ENCODE results near the gene LEKR1. TPM values are rescaled to one million over a fixed set of nuclear protein-coding genes. Genes with fewer than 3 reads are reported as not detected.
A peak's percentile ranks its signal among the peaks of the same experiment; 100 is the strongest.
"Not testable (repeated sequence)": the region's sequence is repeated elsewhere in the genome, so short reads cannot be mapped to it uniquely, and the experiment has no call there.

The LEKR1 gene
- total RNA-seq, 4 donors from 2014 or later = 0.30 to 3.7 (median 2.7) TPM

DNA sequence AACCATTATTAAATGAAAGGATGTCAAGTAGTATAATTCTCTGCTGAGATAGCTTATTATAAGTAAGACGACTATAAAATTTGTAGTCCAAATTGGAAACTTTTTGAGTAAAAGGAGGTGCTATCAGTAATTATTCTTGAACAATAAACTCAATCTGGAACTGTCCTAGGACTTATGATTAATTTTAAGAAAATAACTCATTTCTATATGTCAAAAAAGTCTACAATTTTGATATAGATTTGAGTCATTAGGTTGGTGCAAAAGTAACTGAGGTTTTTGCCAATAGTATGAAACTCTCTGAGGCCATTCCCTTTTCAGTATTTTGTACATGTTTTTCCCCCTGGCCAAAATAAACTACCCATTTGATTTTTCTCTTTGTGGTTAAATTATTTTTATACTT is 41.0 kb downstream of the LEKR1 start:
- Histone ChIP-seq H3K27ac (no peak overlapping the region), H3K9me3 (peaks cover 0 to 7% (median 3%) of the 10 kb centered on the region in 4 donors), H3K27me3 (no peaks in the 10 kb centered on the region), H3K4me1 (peaks cover 0 to 3% (median 0%) of the 10 kb centered on the region in 4 donors), H3K4me3 (no peak overlapping the region), H3K36me3 (no peaks in the 10 kb centered on the region)
- no peak for DNase-seq (ENCODE audit: low spot score in 2 of 2)
- TF ChIP-seq, protein P1, sequence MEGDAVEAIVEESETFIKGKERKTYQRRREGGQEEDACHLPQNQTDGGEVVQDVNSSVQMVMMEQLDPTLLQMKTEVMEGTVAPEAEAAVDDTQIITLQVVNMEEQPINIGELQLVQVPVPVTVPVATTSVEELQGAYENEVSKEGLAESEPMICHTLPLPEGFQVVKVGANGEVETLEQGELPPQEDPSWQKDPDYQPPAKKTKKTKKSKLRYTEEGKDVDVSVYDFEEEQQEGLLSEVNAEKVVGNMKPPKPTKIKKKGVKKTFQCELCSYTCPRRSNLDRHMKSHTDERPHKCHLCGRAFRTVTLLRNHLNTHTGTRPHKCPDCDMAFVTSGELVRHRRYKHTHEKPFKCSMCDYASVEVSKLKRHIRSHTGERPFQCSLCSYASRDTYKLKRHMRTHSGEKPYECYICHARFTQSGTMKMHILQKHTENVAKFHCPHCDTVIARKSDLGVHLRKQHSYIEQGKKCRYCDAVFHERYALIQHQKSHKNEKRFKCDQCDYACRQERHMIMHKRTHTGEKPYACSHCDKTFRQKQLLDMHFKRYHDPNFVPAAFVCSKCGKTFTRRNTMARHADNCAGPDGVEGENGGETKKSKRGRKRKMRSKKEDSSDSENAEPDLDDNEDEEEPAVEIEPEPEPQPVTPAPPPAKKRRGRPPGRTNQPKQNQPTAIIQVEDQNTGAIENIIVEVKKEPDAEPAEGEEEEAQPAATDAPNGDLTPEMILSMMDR (IDR thresholded peaks at IDR 0.05) = no peak
- no peak for TF ChIP-seq EP300 (IDR thresholded peaks at IDR 0.05)
- TF ChIP-seq POLR2A (IDR thresholded peaks at IDR 0.05) = no peak
- WGBS, 2 donors = 38 to 41% methylated on average over 1 of the region's 1 CpG

DNA sequence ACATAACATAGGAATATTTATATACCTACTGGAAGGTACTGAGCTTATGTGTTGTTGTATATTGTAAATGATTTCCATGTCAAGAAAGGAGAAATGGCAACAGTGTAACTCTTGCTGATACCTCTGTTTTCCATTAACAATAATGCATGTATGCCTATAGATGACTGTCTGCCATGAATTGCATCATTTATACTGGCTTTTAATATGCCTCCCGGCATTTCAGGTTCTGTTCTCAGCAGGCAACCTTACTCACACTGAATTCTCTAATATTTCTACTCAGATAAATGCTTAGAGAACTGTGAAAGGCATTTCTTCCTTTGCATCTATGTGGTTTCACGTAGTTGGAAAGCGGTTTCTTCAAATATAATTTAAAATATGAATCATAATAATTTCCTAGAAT is 41.8 kb downstream of the LEKR1 start:
- Histone ChIP-seq H3K27me3 (no peaks in the 10 kb centered on the region), H3K36me3 (no peaks in the 10 kb centered on the region), H3K27ac (no peak overlapping the region), H3K9me3 (peaks cover 0 to 11% (median 3%) of the 10 kb centered on the region in 4 donors), H3K4me1 (no peaks in the 10 kb centered on the region), H3K4me3 (no peak overlapping the region)
- TF ChIP-seq, protein P1 (IDR thresholded peaks at IDR 0.05) = no peak
- TF ChIP-seq EP300 (IDR thresholded peaks at IDR 0.05) = no peak
- no peak for TF ChIP-seq POLR2A (IDR thresholded peaks at IDR 0.05)
- 84 to 89% methylated on average over 3 of the region's 3 CpGs for WGBS, 2 donors
- no peak for DNase-seq (ENCODE audit: low spot score in 2 of 2)

DNA sequence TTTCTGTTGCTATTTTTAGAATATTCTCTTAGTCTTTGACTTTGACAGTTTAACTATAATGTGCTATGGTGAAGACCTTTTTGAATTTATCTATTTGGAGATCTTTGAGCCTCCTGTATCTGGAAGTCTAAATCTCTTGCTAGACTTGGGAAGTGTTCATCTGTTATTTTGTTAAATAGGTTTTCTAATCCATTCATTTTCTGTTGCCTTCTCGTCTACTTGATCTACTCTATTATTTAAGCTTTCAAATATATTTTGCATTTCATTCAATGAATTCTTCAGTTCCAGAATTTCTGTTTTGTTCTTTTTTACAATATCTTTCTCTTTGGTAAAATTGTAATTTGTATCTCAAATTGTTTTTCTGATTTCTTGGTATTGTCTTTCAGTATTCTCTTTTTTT is 47.8 kb downstream of the LEKR1 start:
- Histone ChIP-seq H3K4me1 (no peaks in the 10 kb centered on the region), H3K4me3 (no peak overlapping the region), H3K27ac (no peak overlapping the region), H3K27me3 (no peaks in the 10 kb centered on the region), H3K9me3 (peaks cover 0 to 57% (median 15%) of the 10 kb centered on the region in 4 donors), H3K36me3 (no peaks in the 10 kb centered on the region)
- TF ChIP-seq POLR2A (IDR thresholded peaks at IDR 0.05) = no peak
- TF ChIP-seq EP300 (IDR thresholded peaks at IDR 0.05) = no peak
- TF ChIP-seq, protein P1 (IDR thresholded peaks at IDR 0.05) = no peak
- no peak for DNase-seq (ENCODE audit: low spot score in 2 of 2)
- 75 to 97% methylated on average over 1 of the region's 1 CpG for WGBS, 2 donors

DNA sequence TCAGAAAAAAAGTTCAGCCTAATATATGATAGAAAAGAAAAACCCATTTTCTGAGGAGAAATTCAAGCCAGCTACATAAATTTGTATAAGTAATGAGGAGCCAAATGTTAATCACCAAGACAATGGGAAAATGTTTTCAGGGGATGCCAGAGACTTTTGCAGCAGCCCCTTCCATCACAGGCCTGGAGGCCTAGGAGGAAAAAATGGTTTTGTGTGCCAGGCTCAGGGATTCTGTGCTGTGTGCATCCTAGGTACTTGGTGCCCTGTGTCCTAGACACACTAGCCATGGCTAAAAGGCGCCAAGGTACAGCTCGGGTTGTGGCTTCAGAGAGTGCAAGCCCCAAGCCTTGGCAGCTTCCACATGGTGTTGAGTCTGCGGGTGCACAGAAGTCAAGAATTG is 53.3 kb downstream of the LEKR1 start:
- 100% methylated on average over 3 of the region's 3 CpGs for WGBS, 2 donors
- H3K27ac ChIP-seq; H3K4me1 ChIP-seq; H3K36me3 ChIP-seq; DNase-seq (ENCODE audit: low spot score in 2 of 2); H3K4me3 ChIP-seq; H3K27me3 ChIP-seq: not testable (repeated sequence)
- H3K9me3 ChIP-seq = peaks cover 0 to 53% (median 7%) of the 10 kb centered on the region in 4 donors

DNA sequence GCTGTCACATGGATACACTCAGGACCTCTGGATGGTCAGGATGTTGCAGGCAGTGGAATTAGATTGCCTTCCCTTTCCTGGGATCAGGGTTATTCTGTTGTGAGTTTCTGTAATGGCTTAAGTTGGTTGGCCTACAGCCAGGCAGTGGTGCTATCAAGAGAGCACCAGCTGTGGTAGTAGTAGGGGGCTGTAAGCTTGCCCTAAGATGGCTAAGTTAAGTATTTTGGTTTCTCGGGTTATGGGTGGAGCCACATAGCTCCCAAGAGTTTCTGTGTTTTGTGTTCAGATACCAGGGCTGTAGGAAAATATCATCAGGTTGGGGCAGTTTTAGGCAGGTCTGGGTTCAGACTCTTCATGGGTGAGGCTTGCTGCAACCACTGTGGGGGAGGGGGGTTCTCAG is 59.6 kb downstream of the LEKR1 start:
- Histone ChIP-seq H3K4me1 (peaks cover 0 to 19% (median 0%) of the 10 kb centered on the region in 4 donors), H3K36me3 (no peaks in the 10 kb centered on the region), H3K27ac (no peak overlapping the region), H3K9me3 (peaks cover 0 to 25% (median 0%) of the 10 kb centered on the region in 4 donors), H3K4me3 (no peak overlapping the region), H3K27me3 (no peaks in the 10 kb centered on the region)
- TF ChIP-seq, protein P1 (IDR thresholded peaks at IDR 0.05) = no peak
- TF ChIP-seq EP300 (IDR thresholded peaks at IDR 0.05) (no peak), POLR2A (IDR thresholded peaks at IDR 0.05) (no peak)
- no peak for DNase-seq (ENCODE audit: low spot score in 2 of 2)
- WGBS, 2 donors = 71 to 92% methylated on average over 1 of the region's 1 CpG

DNA sequence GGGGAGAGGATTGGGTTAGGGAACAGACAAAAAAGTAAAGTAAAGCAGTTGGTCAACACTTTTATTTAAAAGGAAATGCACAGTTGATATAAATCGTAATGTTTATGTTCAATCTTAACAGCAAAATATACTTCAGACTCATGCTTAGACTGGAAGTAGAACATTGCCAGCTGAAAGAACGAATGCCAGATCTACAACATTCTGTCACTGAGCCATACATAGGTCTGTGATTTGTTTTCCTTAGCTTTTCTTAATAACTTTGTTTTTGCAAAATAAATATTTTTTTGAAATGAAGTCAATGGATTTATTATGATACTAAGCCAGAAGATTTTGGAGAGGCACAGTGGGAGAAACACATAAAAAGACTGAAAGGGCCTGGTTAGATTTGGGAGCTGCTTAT is 62.0 kb downstream of the LEKR1 start:
- peak overlapping the region in 2 of 4 donors; percentile 52 to 55 for H3K27ac ChIP-seq
- no peak for DNase-seq (ENCODE audit: low spot score in 2 of 2)
- WGBS, 2 donors = 36% methylated on average over 2 of the region's 2 CpGs
- TF ChIP-seq POLR2A (IDR thresholded peaks at IDR 0.05) (no peak), EP300 (IDR thresholded peaks at IDR 0.05) (no peak)
- TF ChIP-seq, protein P1 (IDR thresholded peaks at IDR 0.05) = no peak
- H3K4me1 ChIP-seq = peaks cover 0 to 19% (median 0%) of the 10 kb centered on the region in 4 donors
- no peaks in the 10 kb centered on the region for H3K27me3 ChIP-seq
- H3K36me3 ChIP-seq = no peaks in the 10 kb centered on the region
- H3K4me3 ChIP-seq = no peak overlapping the region
- peaks cover 0 to 23% (median 0%) of the 10 kb centered on the region in 4 donors for H3K9me3 ChIP-seq

Measured in tibial nerve (tissue), 4 donors.